Measurements from ENCODE around the gene TM4SF18.
"Not testable (repeated sequence)": the region's sequence is repeated elsewhere in the genome, so short reads cannot be mapped to it uniquely, and the experiment has no call there.

The TM4SF18 gene

GRCh38 chr3:149381173-149382100, 48.0 kb upstream of the TM4SF18 start:
- H3K14ac ChIP-seq (ENCODE audit: low read length): no peak overlapping the region
- H2AK5ac ChIP-seq (ENCODE audit: low read depth, low read length): no peak overlapping the region
- H3K4me3 ChIP-seq (ENCODE audit: low read length in 2 of 2): no peak overlapping the region
- H2AFZ ChIP-seq (ENCODE audit: low read length): no peak overlapping the region
- H3K9me3 ChIP-seq (replicated peaks in 1 of 2; ENCODE audit: control insufficient read depth in 2 of 2, insufficient read depth in 1 of 2, low read depth in 1 of 2, low read length in 2 of 2): no peaks in the 10 kb centered on the region
- H2BK15ac ChIP-seq (ENCODE audit: low read length): no peak overlapping the region
- H4K8ac ChIP-seq (ENCODE audit: low read depth, low read length): no peak overlapping the region
- no peak overlapping the region for H3K4ac ChIP-seq (ENCODE audit: low read length)
- no peak overlapping the region for H3K18ac ChIP-seq (ENCODE audit: low read length)
- no peak overlapping the region for H3K4me2 ChIP-seq (ENCODE audit: insufficient read depth, low read length, poor library complexity, severe bottlenecking)
- no peaks in the 10 kb centered on the region for H3K79me1 ChIP-seq (ENCODE audit: low read depth, low read length)
- DNase-seq (ENCODE audit: low spot score): no peak
- no peak overlapping the region for H3K27ac ChIP-seq (replicated peaks; ENCODE audit: low read length)
- no peak overlapping the region for H3K9ac ChIP-seq (ENCODE audit: low read depth, low read length, poor library complexity)
- H3K36me3 ChIP-seq (replicated peaks in 1 of 2; ENCODE audit: control insufficient read depth in 2 of 2, insufficient read depth in 2 of 2, low read length in 2 of 2): no peaks in the 10 kb centered on the region
- peaks cover 0 to 6% of the 10 kb centered on the region in 2 donors for H3K4me1 ChIP-seq (ENCODE audit: control insufficient read depth in 2 of 2, insufficient read depth in 1 of 2, low read depth in 1 of 2, low read length in 2 of 2)
- H4K91ac ChIP-seq (ENCODE audit: low read depth, low read length, poor library complexity): no peak overlapping the region
- H2BK120ac ChIP-seq (ENCODE audit: low read depth, low read length): no peak overlapping the region
- no peak overlapping the region for H2BK5ac ChIP-seq (ENCODE audit: low read length)
- H2BK12ac ChIP-seq (ENCODE audit: low read length): no peak overlapping the region
- no CpG with 5 or more reads among the region's 6 CpGs for WGBS, 2 donors (ENCODE audit: extremely low coverage in 2 of 2, insufficient read length in 2 of 2, insufficient replicate concordance in 1 of 2)
- H3K23ac ChIP-seq (ENCODE audit: low read depth, low read length, poor library complexity): no peak overlapping the region
- no peaks in the 10 kb centered on the region for H3K27me3 ChIP-seq (ENCODE audit: control insufficient read depth in 3 of 3, insufficient read depth in 3 of 3, low read depth in 1 of 3, low read length in 3 of 3)

- H3K36me3 ChIP-seq (replicated peaks in 1 of 2; ENCODE audit: control insufficient read depth in 2 of 2, insufficient read depth in 2 of 2, low read length in 2 of 2); H3K23ac ChIP-seq (ENCODE audit: low read depth, low read length, poor library complexity); H2BK12ac ChIP-seq (ENCODE audit: low read length); H3K79me1 ChIP-seq (ENCODE audit: low read depth, low read length); H3K9ac ChIP-seq (ENCODE audit: low read depth, low read length, poor library complexity); H2BK5ac ChIP-seq (ENCODE audit: low read length); DNase-seq (ENCODE audit: low spot score); H3K9me3 ChIP-seq (replicated peaks in 1 of 2; ENCODE audit: control insufficient read depth in 2 of 2, insufficient read depth in 1 of 2, low read depth in 1 of 2, low read length in 2 of 2); H3K4me3 ChIP-seq (ENCODE audit: low read length in 2 of 2); H4K91ac ChIP-seq (ENCODE audit: low read depth, low read length, poor library complexity); H3K18ac ChIP-seq (ENCODE audit: low read length); H2AK5ac ChIP-seq (ENCODE audit: low read depth, low read length); H3K14ac ChIP-seq (ENCODE audit: low read length); H3K27me3 ChIP-seq (ENCODE audit: control insufficient read depth in 3 of 3, insufficient read depth in 3 of 3, low read depth in 1 of 3, low read length in 3 of 3); H2BK120ac ChIP-seq (ENCODE audit: low read depth, low read length); H3K27ac ChIP-seq (replicated peaks; ENCODE audit: low read length); H3K4me1 ChIP-seq (ENCODE audit: control insufficient read depth in 2 of 2, insufficient read depth in 1 of 2, low read depth in 1 of 2, low read length in 2 of 2); H2BK15ac ChIP-seq (ENCODE audit: low read length); H3K4me2 ChIP-seq (ENCODE audit: insufficient read depth, low read length, poor library complexity, severe bottlenecking); H4K8ac ChIP-seq (ENCODE audit: low read depth, low read length); H3K4ac ChIP-seq (ENCODE audit: low read length); H2AFZ ChIP-seq (ENCODE audit: low read length): not testable (repeated sequence)
- WGBS, 2 donors (ENCODE audit: extremely low coverage in 2 of 2, insufficient read length in 2 of 2, insufficient replicate concordance in 1 of 2): no CpG with 5 or more reads among the region's 32 CpGs
These were observed 46.8 kb upstream of the TM4SF18 start for GRCh38 chr3:149380220-149380619.

- no peak overlapping the region for H3K4me2 ChIP-seq (ENCODE audit: insufficient read depth, low read length, poor library complexity, severe bottlenecking)
- no peak overlapping the region for H3K18ac ChIP-seq (ENCODE audit: low read length)
- H3K27ac ChIP-seq (replicated peaks; ENCODE audit: low read length): no peak overlapping the region
- no peaks in the 10 kb centered on the region for H3K27me3 ChIP-seq (ENCODE audit: control insufficient read depth in 3 of 3, insufficient read depth in 3 of 3, low read depth in 1 of 3, low read length in 3 of 3)
- no peak overlapping the region for H2BK5ac ChIP-seq (ENCODE audit: low read length)
- H4K91ac ChIP-seq (ENCODE audit: low read depth, low read length, poor library complexity): no peak overlapping the region
- H3K9me3 ChIP-seq (replicated peaks in 1 of 2; ENCODE audit: control insufficient read depth in 2 of 2, insufficient read depth in 1 of 2, low read depth in 1 of 2, low read length in 2 of 2): no peaks in the 10 kb centered on the region
- H3K4me3 ChIP-seq (ENCODE audit: low read length in 2 of 2): no peak overlapping the region
- H3K4ac ChIP-seq (ENCODE audit: low read length): no peak overlapping the region
- H3K4me1 ChIP-seq (ENCODE audit: control insufficient read depth in 2 of 2, insufficient read depth in 1 of 2, low read depth in 1 of 2, low read length in 2 of 2): no peaks in the 10 kb centered on the region
- H3K36me3 ChIP-seq (replicated peaks in 1 of 2; ENCODE audit: control insufficient read depth in 2 of 2, insufficient read depth in 2 of 2, low read length in 2 of 2): no peaks in the 10 kb centered on the region
- WGBS, 2 donors (ENCODE audit: extremely low coverage in 2 of 2, insufficient read length in 2 of 2, insufficient replicate concordance in 1 of 2): no CpG with 5 or more reads among the region's 9 CpGs
- no peaks in the 10 kb centered on the region for H3K79me1 ChIP-seq (ENCODE audit: low read depth, low read length)
- no peak overlapping the region for H2BK15ac ChIP-seq (ENCODE audit: low read length)
- H2BK120ac ChIP-seq (ENCODE audit: low read depth, low read length): no peak overlapping the region
- no peak for DNase-seq (ENCODE audit: low spot score)
- no peak overlapping the region for H3K14ac ChIP-seq (ENCODE audit: low read length)
- H2BK12ac ChIP-seq (ENCODE audit: low read length): no peak overlapping the region
- no peak overlapping the region for H3K23ac ChIP-seq (ENCODE audit: low read depth, low read length, poor library complexity)
- H3K9ac ChIP-seq (ENCODE audit: low read depth, low read length, poor library complexity): no peak overlapping the region
- H4K8ac ChIP-seq (ENCODE audit: low read depth, low read length): no peak overlapping the region
- no peak overlapping the region for H2AFZ ChIP-seq (ENCODE audit: low read length)
- no peak overlapping the region for H2AK5ac ChIP-seq (ENCODE audit: low read depth, low read length)
These were observed 45.3 kb upstream of the TM4SF18 start for GRCh38 chr3:149378478-149379309.
